ENCODE data around the gene CPE.

DNA sequence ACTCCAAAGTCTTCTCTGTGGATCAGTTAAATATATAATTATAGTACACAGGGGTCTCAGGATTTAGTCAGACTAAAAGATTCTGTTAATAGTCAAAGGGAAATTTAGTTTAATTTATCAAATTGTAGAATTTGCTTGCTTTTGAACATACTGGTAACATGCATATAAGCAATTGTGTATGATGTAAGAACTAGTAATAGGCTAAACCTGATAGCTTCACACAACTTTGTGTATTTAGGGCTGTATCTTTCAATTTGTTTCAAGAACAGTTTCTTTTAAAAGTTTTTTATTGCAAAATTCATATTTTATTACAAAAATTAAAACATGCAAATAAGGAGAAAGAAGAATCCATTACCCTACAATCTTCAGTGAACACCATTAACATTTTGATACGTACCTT is 99.5 kb downstream of the CPE start:
- TF ChIP-seq EP300 (IDR thresholded peaks at IDR 0.05; ENCODE audit: low read depth) (no peak), CTCF (IDR thresholded peaks at IDR 0.05) (no peak), POLR2AphosphoS5 (IDR thresholded peaks at IDR 0.05) (no peak), POLR2A (IDR thresholded peaks at IDR 0.05) (no peak)

Data from transverse colon (tissue), 4 donors.